ENCODE measurements around the gene CRYL1. TPM values are rescaled to one million over a fixed set of nuclear protein-coding genes. Genes with fewer than 3 reads are reported as not detected.

CRYL1 gene
- total and polyA plus RNA-seq, 2 of the 4 experiments (the other 2 are of a cell fraction), result 11.7 to 16.4 TPM

DNA sequence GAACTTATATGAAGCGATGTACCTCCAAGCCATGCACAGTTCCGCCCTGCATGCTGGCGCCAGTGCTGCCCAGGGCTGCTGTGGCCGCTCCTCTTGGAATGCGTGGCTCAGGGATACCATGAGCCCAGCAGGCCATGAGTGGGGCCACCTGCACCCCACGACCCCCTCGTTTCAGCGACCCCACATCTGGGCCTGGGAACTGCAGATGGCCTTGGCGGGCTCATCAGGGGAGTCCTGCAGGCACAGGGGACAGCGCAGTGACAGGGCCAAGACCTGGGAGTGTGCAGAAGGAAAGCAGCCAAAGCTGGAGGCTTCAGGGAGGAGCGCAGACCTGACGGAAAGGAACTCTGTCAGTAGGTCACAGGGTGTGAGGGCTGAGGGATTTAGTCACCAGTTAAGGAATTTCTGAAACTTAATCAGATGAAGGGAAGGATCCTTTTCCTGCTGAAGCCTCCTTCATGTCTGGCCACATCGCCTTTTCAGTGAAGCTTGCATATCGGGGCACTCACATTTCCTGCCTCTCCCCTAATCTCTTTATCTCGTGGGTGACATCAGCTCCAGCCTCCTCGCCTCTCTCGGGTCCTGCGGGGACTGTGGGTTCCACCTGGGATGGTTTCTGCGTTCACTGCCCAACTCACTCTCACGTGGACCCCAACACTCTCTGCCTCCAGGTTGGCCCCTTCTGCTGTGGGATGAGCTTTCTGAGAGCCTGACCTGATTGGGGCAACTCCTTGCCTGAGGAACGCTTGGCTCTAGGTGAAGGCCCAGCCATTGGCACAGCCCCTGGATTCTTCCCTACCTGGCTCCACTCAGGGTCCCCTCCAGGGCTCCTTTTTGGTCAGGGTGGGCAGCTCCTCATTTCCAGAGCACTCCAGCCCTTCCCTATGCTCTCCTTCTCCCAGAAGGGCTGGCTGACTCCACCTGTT, 123.5 kb downstream of the CRYL1 start:
- no peaks in the 10 kb centered on the region for H3K79me1 ChIP-seq (ENCODE audit: low read depth in 1 of 2, low read length in 2 of 2)
- H4K5ac ChIP-seq (ENCODE audit: low read depth, low read length), result no peak overlapping the region
- ChIA-PET CTCF (no interaction called here), POLR2A (ENCODE audit: unreplicated experiment) (no interaction called here)
- H3K23ac ChIP-seq (ENCODE audit: low read depth, low read length), result no peak overlapping the region
- no peak overlapping the region for H3K4me2 ChIP-seq (ENCODE audit: low read depth, low read length)
- no peak overlapping the region for H3K18ac ChIP-seq (ENCODE audit: low read depth, low read length)
- no peak overlapping the region for H3K9ac ChIP-seq (ENCODE audit: low read depth, low read length)
- no peak overlapping the region for H4K91ac ChIP-seq (ENCODE audit: insufficient read depth, low read depth, low read length)
- H3K4me1 ChIP-seq (ENCODE audit: control insufficient read depth, insufficient read depth, low read length), result peaks cover 3% of the 10 kb centered on the region; the same call in 1 of the 2 replicates
- H2BK5ac ChIP-seq (ENCODE audit: low read depth, low read length, poor library complexity, severe bottlenecking), result no peak overlapping the region
- H3K27me3 ChIP-seq (ENCODE audit: control insufficient read depth, insufficient read depth, low read length), result peaks cover 7% of the 10 kb centered on the region; the same call in 1 of the 2 replicates
- H3K27ac ChIP-seq (ENCODE audit: insufficient read depth, low read length), result no peak overlapping the region
- in situ Hi-C loops (cut with MboI; ENCODE audit: low sequenced_read_pairs) (no loop called here), dilution Hi-C loops (cut with HindIII; ENCODE audit: low sequenced_read_pairs, unreplicated experiment) (no loop called here), intact Hi-C loops (cut with micrococcal nuclease) (no loop called here)
- no peak overlapping the region for H4K8ac ChIP-seq (ENCODE audit: low read depth in 2 of 2, low read length in 2 of 2)
- H2BK120ac ChIP-seq (ENCODE audit: low read depth, low read length), result peak overlapping the region; percentile 69
- no peaks in the 10 kb centered on the region; the same call in 1 of the 2 replicates for H3K9me1 ChIP-seq (ENCODE audit: insufficient read depth, low read length)
- BruUV-seq (replicated peaks), result no TSS peak
- no peaks in the 10 kb centered on the region for H3K36me3 ChIP-seq (ENCODE audit: control insufficient read depth, insufficient read depth, low read length)
- H2BK20ac ChIP-seq (ENCODE audit: low read depth, low read length), result no peak overlapping the region
- 84% methylated on average over 12 of the region's 21 CpGs; no CpG with 5 or more reads in 1 of the 2 experiments for WGBS, 2 experiments (ENCODE audit: extremely low coverage in 2 of 2, insufficient read length in 1 of 2)
- H2AK5ac ChIP-seq (ENCODE audit: low read depth, low read length), result peak overlapping the region; percentile 28; the same call in 1 of the 2 replicates
- H2AK9ac ChIP-seq (replicated peaks; ENCODE audit: low read depth, low read length, poor library complexity), result peak overlapping the region; percentile 28
- no peak overlapping the region for H3K4ac ChIP-seq (ENCODE audit: low read depth, low read length)
- H2AFZ ChIP-seq (replicated peaks; ENCODE audit: low read length, poor library complexity), result peak overlapping the region; percentile 8
- ATAC-seq (ENCODE audit: low read depth), result peak; percentile 44
- no peak overlapping the region for H3K56ac ChIP-seq (ENCODE audit: extremely low read depth, insufficient read depth, low read length)
- H4K20me1 ChIP-seq (ENCODE audit: insufficient read depth, low read length), result no peaks in the 10 kb centered on the region
- no peak overlapping the region for H3K4me3 ChIP-seq (ENCODE audit: insufficient read depth, low read depth, low read length)
- H3K14ac ChIP-seq (replicated peaks; ENCODE audit: low read depth, low read length), result no peak overlapping the region
- no peak for TF ChIP-seq FOS (IDR thresholded peaks at IDR 0.05; ENCODE audit: low read depth, low read length)
- TF ChIP-seq, protein P1, sequence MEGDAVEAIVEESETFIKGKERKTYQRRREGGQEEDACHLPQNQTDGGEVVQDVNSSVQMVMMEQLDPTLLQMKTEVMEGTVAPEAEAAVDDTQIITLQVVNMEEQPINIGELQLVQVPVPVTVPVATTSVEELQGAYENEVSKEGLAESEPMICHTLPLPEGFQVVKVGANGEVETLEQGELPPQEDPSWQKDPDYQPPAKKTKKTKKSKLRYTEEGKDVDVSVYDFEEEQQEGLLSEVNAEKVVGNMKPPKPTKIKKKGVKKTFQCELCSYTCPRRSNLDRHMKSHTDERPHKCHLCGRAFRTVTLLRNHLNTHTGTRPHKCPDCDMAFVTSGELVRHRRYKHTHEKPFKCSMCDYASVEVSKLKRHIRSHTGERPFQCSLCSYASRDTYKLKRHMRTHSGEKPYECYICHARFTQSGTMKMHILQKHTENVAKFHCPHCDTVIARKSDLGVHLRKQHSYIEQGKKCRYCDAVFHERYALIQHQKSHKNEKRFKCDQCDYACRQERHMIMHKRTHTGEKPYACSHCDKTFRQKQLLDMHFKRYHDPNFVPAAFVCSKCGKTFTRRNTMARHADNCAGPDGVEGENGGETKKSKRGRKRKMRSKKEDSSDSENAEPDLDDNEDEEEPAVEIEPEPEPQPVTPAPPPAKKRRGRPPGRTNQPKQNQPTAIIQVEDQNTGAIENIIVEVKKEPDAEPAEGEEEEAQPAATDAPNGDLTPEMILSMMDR (conservative IDR thresholded peaks at IDR 0.05; ENCODE audit: low read depth, low read length), result no peak
- TF ChIP-seq CEBPB (IDR thresholded peaks at IDR 0.05; ENCODE audit: low read depth, low read length), result no peak
- TF ChIP-seq, protein P2, sequence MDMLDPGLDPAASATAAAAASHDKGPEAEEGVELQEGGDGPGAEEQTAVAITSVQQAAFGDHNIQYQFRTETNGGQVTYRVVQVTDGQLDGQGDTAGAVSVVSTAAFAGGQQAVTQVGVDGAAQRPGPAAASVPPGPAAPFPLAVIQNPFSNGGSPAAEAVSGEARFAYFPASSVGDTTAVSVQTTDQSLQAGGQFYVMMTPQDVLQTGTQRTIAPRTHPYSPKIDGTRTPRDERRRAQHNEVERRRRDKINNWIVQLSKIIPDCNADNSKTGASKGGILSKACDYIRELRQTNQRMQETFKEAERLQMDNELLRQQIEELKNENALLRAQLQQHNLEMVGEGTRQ (IDR thresholded peaks at IDR 0.05; ENCODE audit: low read depth, low read length), result no peak
- TF ChIP-seq CHD1 (IDR thresholded peaks at IDR 0.05; ENCODE audit: low read depth, low read length), result no peak
- no peak for TF ChIP-seq RFX5 (IDR thresholded peaks at IDR 0.05; ENCODE audit: low read depth, low read length)
- no peak for TF ChIP-seq ELK1 (IDR thresholded peaks at IDR 0.05; ENCODE audit: borderline replicate concordance, low read depth, low read length)
- TF ChIP-seq MAFK (IDR thresholded peaks at IDR 0.05; ENCODE audit: low read depth, low read length), result no peak
- TF ChIP-seq RCOR1 (IDR thresholded peaks at IDR 0.05; ENCODE audit: insufficient replicate concordance, low read length), result no peak
- DNase-seq, result peak; percentile 59
- no peak overlapping the region for H2BK15ac ChIP-seq (ENCODE audit: low read depth, low read length)
- H3K9me3 ChIP-seq (ENCODE audit: control insufficient read depth, insufficient read depth, low read length), result no peaks in the 10 kb centered on the region
